ENCODE measurements around the gene KIF16B.

Gene KIF16B

DNA sequence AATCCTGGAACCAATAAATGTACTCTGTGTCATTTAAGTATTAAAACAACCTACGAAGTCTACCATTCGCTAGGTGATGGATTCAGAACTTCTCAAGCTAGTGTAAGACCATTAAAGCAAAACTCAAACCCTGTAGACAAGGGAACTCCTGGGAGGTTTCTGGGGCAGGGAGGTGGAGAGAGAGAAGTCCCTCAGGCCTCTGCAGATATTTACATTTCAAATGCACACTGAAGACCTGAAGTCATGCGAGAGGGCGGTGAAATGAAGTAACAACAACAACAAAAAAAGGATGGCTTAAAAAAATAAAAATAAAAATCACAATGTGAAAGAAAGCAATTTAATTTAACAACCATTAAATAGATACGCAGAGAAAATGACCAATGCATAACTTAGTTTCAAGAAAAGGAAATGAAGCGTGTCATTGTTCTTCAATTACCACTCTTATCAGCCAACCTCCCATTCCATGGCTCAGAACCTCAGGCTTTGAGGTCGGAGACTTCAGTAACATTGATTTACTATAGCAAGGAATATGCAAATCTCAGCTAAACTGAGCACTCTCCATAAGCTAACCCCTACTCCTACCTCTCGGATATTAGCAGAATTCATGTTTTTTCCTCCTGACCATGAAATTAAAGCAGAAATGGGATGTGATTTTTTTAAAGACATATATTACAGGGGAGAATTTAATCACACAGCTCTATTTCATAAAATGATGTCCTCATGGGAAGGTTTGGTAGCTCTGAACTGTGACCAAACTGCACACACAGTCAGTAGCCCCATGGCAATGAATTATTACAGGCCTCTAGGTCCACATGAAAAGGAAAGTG is 140.6 kb downstream of the KIF16B start:
- no peak for DNase-seq

- no peak for DNase-seq
These were observed 145.1 kb downstream of the KIF16B start for GRCh38 chr20:16428112-16428511.

DNA sequence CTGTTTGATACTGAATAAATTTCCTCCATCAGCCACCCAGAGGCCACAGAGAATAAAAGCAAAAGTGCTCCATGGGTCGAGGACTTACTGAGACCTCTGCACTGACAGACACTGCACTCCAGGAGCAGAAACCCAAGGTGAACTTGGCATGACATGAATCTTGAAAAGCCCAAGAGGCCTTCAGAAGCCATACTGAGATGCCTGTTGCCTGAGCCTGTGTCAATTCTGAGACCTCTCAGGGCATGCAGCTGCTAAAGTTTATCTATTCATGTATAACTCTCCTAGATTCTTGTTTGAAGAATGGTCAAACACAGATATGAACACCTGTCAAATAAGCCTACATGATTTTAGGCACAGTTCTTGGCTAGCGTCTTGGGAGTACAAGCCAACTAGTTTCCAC is 145.7 kb downstream of the KIF16B start:
- no peak for DNase-seq

DNA sequence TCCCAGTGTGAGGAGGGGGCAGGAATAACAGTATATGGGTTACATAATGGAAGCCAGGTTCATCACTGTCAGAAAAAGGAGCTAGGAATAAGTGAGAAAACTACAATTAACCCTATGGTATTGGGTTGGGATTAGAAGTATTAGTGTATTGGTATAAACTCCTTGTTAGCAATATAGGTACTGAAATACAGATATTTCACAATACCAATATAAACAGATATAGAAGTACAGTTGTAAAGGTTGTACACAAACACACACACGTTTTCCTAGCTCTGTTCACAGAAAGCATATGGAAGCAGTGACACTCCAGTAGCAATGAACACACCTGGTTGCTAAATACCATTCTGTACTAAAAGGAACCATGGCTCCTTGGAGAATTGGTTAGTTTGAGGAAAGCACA is 148.5 kb downstream of the KIF16B start:
- DNase-seq: no peak

DNA sequence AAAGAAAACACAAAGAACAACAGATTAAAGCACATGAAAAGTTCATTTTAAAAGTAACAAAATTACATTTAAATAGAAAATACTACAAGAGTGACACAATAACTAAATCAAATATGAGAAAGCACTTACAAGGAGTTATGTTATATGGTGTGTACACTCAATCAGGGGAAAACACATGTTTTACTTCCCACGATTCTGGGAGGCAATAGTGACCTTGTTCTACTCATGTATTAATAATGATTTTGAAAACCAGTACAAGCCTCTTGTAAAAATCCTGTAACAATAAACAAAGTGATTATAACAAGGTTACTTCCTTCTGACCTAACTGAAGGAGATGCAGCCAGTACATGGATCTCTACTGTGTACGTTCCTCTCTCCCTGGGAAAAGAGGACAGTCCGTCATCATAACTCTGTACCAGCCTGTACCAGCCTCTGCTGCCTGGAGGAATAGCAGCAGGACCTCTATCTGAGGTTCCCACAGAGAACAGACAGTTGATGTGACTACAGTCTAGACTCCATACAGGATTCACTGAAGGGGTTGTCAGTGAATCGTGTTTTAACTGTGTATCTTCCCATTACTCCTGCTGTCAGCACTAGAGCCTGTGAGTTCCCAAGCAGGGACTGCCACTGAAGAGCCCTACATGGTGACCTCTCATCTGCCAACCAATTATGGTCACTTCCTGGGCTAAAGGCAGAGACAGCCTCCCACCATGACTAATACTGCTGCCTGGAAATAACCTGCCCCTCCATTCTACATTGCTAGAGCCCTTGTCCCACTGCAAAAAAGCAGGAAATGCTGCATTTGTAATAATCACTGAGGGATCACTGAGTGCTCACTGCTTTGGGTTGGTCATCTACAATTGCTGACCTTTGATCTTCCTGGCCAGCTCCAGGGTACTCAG is 149.7 kb downstream of the KIF16B start:
- no peak for DNase-seq

GRCh38 chr20:16419138-16419715 is 154.0 kb downstream of the KIF16B start:
- no peak for DNase-seq

DNA sequence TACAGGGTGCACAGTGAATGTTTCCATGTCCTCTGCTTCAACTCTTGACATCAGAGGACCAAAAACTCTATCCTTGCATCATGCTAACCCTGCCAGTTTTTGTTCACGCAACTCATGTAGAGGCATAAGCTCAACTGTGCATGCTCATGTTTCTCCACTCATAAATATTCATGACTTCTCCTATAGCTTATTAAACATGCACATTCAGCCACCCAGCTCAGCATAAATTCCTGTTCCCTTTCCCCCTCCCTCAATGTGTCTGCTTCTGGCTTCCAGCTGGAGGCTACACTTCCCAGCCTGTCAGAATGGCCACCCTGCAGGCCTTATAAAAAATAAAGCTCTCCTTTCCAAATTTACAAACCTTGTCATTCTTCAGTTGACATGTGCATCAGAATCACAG is 154.6 kb downstream of the KIF16B start:
- DNase-seq: no peak

GRCh38 chr20:16417001-16417400 is 156.2 kb downstream of the KIF16B start:
- no peak for DNase-seq

DNA sequence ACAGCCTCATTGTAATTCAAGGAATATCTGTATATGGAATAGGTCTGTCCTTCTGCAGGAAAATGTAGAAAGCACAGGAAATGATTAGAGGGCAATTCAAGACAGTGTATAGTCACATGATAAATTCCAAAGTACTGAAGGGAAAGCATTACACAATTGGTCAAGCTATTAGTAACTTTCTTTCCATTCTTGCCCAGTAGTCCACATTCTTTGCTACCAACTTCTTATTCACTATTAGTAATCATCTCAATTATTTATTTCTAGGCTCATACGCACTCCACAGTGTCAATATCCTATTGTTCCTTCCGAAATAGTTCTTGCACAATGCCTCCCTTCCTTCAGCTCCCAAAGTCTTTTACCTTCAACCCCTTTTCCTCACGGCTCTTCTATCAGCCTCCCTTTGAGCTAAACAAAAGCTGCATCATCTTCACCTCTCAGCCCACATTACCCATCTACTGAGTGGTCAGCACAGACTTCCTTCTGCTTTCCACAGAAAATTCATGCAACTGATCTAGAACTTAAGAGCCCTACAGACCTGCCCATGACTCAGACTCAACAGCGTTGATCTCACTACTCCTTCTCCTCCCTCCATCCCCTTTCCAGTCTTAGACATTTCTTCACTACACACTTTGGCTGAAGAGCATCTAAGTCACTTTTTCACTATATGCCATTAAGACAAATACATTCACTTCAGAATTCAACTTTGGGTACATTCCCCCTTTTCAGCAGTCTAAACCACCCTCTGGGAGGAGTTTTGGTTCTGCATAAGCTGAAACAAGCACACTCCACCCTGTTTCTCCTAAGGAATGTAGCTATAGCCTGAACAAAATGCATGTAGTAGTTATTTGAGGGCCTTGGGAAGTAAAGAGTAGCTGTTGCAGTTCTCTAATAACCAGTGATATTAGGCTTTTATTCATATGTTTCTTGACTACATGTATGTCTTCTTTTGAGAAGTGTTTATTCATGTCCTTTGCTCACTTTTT is 157.9 kb downstream of the KIF16B start:
- DNase-seq: no peak

- no peak for DNase-seq
These were observed 160.3 kb downstream of the KIF16B start for GRCh38 chr20:16412906-16413305.

- DNase-seq: no peak
These were observed 161.9 kb downstream of the KIF16B start for GRCh38 chr20:16411361-16411760.

DNA sequence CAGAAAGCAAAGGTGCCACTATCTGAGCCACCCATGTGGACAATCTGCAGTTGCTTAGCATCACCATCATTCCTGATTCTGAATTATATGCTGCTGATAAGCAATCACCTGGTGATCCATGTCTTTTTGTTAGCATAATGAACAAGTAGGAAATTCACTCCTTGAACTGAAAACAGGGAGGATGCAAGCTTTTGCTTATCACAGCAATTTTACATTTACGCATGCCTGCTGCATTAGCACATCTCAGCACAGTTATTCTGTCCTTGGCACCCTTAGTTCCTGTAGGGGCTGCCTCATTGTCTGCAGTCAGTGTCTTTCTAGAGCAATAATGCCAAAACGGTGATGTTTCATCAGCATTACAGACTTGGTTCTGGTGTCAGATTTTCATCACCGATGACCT is 162.6 kb downstream of the KIF16B start:
- DNase-seq: no peak

- no peak for DNase-seq
These were observed 164.3 kb downstream of the KIF16B start for GRCh38 chr20:16408981-16409380.

GRCh38 chr20:16407251-16408067 is 165.8 kb downstream of the KIF16B start:
- DNase-seq: no peak

DNA sequence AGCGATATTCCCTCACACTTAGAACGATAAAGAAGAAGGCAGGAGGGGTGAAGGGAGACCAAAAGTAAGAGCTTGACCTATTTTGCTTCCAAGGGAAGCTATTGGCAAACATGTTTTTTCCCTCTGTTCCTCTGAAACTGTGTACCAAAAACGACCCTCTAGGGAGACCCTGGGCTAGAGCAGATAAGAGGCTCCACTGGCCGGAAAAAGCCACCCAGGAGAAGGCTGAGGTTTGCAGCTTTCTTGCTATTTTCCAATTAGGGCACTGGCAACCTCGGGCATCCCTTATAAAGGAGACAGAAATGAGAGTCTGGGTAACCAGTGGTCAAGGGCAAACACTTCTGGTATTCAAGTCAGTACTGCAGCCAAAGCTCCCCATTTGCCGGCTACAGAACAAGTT is 168.0 kb downstream of the KIF16B start:
- DNase-seq: no peak

DNA sequence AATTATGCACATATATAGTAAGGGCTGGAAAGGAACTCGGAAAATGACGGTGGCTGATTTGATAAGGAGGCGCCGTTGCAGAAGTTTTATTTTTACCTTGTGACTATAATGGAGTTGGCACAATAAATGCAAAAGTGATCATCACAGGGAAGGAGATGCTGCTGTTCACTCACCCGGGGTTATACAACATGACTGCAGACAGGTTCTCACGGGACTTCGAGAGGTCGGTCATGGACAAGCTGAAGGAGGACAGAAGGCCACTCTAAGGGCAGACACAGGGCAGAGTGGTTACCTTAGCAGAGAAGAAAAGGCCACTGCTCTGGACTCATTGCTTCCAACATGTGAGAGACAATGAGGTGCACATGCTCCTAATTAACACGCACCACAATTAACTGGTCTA is 168.6 kb downstream of the KIF16B start:
- DNase-seq: no peak

GRCh38 chr20:16404171-16404570 is 169.1 kb downstream of the KIF16B start:
- DNase-seq: no peak

DNA sequence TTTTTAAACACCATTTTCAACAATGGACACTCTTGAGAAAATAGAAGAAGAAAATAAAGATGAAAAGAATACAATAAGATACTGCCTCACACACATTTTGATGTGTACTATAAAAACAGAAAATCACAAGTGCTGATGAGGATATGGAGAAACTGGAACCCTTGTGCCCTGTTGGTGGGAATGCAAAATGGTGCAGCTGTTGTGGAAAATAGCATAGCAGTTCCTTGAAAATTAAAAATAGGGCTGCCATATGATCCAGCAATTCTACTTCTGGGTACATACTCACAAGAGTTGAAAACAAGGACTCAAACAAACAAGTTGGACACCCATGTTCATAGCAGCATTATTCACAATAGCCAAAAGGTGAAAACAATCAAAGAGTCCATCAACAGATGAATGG is 173.0 kb downstream of the KIF16B start:
- no peak for DNase-seq

DNA sequence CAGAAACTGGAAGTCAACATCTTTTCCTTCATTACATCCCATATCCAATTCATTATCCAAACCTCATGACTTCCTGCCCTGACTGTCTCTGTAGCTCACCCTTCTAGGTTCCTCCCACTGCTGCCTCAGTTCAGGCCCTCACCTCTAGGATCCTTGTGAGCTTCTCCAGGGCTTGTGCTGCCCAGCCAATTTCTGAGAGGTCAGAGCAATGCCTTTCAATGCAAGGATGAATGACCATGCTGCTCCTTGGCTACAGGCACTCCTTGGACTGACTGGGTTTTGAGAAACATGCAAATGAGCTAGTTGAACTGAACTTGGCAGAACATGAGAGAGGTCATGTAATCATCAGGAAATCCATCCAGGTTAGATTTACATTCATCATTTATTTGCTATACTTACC is 173.4 kb downstream of the KIF16B start:
- no peak for DNase-seq

DNA sequence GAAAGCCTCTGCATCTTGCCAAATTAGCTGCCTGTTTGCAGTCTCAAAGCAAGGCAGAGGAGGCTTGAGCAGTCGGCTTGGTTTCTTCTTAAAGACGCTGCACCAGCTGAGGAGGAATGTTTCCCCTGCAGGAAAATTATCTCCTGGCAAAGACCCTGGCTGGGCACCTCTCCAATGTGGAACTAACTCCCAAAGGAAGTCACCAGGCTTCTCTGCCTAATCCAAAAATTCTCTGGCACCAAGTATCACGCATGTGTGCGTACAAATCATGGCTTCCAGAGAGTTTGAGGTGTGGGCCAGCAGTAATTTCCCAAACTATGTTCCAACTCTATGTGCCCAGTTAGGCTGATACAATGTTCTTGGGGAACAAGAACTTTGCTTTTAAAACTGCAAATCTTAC is 176.2 kb downstream of the KIF16B start:
- DNase-seq: no peak

DNA sequence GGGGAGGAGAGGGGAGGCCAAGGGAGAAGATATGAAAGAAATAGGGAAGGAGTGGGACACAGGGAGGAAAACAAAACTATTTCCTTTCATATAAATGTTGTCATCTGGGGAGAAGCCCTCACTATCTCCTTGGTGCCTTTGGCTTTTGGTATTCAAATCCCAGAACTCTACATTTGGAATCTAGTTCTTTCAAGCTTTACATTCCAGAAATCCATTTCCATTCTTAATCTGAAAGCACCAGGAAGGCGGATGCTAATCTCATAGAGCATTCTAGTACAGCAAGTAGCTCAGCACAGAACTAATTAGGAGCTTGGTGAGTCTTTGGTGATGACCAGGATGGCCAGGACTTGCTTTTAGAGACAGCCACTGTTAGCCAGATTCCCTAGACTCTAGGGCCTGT is 177.9 kb downstream of the KIF16B start:
- no peak for DNase-seq

DNA sequence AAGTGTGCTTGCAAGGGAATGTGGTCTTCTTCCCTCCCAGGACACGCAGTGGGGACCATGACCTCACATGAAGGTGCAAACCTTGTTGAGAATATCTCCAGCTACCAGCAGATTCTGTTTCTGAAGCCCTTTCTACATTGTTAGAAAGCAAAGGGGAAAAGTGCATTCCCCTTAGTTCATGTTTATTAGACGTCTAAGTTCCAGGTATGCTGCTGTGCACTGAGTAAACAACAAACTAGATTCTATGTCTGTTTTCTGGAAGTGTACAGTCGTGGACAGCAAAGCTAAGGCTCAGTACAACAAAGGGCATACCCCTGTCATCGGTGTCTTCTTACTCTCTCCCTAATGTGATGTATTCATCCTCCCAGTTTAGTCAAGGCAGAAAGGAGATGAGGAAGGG is 178.5 kb downstream of the KIF16B start:
- DNase-seq: no peak

Data from 8988T (cell line).